Measurements from ENCODE around the gene MEX3D.
A peak's percentile ranks its signal among the peaks of the same experiment; 100 is the strongest.
"Not testable (repeated sequence)": the region's sequence is repeated elsewhere in the genome, so short reads cannot be mapped to it uniquely, and the experiment has no call there.

MEX3D gene

DNA sequence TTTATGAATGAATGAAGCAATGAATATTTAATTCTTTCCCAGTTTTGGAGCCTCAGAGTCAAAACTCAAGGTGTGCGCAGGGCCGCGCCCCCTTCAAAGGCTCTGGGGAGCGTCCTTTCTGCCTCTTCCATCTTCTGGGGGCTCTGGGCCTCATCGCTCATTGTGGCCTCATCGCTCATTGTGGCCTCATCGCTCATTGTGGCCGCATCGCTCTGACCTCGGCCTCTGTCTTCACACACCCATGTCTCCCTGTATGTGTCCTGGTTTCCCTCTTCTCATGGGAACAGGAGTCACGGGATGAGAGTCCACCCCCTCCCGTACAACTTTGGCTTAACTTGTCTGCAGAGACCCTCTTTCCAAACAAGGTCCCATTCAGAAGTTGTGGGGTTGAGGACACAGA is 3.2 kb upstream of the MEX3D start:
- DNase-seq (ENCODE audit: low read depth), result no peak

DNA sequence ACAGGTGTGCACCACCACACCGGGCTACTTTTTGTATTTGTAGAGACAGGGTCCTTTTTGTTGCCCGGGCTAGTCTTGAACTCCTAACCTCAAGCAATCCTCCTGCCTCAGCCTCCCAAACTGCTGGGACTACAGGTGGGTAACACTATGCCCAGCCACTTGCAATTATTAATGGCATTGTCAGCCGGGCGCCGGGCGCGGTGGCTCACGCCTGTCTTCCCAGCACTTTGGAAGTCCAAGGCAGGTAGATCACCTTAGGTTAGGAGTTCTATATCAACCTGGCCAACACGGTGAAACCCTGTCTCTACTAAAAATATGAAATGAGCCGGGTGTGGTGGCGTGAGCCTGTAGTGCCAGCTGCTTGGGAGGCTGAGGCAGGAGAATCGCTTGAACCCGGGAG is 2.7 kb upstream of the MEX3D start:
- DNase-seq (ENCODE audit: low read depth), result no peak

DNA sequence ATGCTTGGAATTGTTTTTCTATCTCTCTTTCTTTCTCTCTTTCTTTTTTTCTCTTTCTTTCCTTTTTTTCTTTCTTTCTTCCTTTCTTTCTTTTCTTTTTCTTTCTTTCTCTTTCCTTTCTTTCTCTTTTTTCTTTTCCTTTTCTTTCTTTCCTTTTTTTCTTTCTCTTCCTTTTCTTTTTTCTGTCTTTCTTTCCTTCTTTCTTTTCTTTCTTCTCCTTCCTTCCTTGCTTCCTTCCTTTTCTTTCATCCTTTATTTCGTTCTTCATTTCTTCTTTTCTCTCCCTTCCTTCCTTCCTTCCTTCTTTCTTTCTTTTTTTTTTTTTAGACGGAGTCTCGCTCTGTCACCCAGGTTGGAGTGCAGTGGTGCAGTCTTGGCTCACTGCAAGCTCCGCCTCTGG is 1.9 kb upstream of the MEX3D start:
- no peak for DNase-seq (ENCODE audit: low read depth)

DNA sequence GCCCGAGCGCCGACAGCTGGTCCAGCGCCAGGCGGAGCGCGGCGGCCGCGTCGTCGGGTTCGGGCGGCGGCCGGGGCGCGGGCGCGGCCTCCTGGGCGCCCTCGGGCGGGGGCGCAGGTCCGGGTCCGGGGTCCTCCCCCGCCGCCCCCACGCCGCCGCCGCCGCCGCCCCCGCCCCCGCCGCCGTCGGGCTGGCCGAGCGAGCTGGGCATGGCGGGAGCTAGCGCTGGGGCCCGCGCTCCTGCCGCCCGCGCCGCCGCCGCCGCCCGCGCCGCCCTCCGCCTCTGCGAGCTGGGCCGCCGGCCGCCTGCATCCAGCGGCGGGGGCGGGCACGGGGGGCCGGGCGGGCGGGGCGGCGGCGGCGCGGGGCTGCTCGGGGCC is 287 bp downstream of the MEX3D start:
- DNase-seq (ENCODE audit: low read depth), result no peak

DNA sequence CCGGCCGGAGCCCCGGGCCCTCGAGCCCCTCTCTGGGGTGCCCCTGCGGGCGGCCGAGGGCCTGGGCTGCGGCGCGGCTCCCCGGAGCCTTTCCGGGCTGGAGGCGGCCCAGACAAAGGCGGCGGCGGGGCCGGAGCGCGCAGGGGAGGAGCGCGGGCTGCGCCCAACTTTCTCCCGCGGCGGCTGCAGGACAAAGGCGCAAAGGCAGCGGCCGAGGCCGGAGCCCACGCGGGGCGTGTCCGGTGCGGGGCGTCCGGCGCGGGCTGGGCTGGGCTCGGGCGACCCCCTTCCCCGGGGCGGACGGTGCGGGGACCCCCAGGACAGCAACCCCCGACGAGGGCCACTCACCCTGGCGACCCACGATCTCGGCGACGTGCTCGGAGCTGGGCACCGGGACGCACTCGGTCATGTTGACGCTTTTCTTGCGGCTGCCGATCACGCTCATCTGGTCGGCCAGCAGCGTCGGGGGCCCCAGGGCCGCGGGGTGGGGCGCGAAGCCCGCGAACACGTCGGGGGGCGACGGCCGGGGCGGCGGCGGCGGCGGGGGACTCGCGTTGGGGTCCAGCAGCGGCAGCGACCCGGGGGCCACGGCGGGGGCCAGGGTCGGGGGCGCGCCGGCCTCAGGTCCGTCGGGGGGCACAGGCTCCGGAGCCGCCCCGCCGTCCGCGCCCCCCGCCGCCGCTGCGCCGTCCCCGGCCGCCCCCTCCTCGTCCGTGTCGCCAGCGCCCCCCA is 843 bp downstream of the MEX3D start:
- DNase-seq (ENCODE audit: low read depth), result no peak

DNA sequence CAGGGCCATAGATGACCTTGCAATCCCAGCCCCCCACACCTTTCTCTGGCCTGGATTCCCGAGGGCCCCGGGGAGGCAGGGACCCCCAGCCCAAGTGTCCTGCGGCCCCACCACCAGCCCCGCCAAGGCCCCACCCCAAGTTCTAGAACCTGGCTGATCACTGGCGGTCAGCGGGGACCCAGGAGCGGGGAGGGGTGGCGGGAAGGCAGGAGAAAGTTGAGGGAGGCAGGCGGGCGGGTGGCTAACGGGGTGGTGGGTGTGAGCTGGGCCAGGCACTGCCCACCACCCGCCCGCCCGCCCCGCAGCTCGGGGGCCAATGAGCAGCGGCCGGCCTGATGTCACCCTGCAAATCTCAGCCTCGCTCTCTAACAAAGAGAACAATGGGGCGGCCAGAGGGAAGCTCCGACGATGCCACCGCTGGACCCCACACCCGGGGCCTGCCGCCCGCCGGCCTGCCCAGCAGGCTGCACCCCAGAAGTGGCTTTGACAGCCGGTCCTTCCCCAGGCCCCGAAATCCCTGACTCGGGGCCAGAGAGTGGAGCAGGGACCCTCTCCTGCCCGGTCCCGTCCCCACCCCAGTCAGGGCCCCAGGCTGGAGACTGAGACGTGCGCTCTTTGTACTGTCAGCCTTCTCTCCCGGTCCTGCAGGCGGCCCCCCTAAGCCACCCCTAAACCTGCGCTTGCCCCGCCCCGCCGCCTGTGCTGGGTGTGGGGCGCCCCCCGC is 1.6 kb downstream of the MEX3D start:
- DNase-seq (ENCODE audit: low read depth), result peak; percentile 85

DNA sequence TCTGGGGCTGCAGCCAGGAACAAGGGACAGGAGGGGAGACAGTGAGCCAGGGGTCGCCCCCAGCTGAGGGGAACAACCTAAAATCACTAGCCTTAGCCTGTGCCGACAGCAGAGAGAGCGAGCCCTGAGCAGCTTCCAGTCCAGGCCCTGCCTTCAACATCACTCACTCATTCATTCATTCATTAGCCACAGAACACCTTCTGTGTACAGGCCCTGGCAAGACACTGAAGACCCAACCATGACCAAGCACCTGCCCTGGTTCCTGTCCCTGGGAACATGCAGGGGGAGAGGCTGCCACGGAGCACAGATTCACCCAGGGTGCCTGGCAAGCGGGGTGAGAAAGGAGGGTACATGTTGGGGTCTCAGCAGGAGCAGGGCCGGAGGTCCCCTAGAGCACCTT is 4.9 kb downstream of the MEX3D start:
- no peak for DNase-seq (ENCODE audit: low read depth)

DNA sequence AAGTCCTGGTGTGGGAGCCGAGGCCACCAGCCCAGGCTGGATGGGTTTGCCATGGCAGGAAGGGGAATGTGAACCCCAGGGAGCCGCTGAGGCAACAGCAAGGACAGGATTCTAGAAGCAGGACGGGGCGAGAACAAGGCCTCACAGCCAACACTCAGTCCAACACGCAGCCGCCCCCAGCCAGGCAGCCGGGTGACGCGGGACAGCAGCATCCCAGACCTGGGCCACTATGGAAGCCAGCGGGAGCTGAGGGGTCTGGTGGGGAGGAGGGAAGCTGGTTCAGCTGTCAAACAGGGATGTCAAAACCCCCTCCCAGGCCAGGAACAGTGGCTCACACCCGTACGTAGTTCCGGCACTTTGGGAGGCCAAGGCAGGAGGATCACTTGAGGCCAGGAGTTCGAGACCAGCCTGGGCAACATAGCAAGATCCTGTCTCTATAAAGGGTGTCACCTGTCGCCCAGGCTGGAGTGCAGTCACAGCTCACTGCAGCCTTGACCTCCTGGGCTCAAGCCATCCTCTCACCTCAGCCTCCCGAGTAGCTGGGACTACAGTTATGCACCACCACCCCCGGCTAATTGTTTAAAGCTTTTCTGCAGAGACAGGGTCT is 6.8 kb downstream of the MEX3D start:
- DNase-seq (ENCODE audit: low read depth), result no peak

DNA sequence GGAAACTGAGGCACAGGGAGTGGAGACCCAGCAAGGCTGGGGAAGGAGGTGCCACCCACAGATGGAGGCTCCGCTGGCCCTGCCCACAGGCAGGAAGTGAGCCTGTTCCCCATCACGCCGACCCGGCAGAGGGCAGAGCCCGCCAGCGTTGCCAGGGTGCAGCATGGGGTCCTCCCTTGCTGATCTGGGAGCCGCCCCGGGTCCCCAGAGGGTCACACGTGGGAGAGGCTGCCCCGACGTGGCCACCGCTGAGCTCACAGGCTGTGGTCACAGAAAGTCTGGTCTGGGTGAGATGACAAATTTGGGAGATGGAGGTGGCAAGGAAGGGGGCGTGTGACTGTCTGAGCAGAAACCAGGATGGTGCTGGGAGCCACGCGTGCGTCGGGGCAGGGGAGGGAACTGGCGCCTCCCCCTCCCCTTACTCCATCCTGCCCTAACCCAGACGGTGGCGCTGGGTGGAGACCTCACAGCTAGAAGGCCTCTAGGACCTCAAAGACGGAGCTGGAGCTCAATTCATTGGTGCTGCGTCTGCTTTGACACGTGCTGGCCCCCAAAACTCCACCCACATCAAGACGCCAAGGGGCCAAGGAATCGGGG is 7.7 kb downstream of the MEX3D start:
- no peak for DNase-seq (ENCODE audit: low read depth)

DNA sequence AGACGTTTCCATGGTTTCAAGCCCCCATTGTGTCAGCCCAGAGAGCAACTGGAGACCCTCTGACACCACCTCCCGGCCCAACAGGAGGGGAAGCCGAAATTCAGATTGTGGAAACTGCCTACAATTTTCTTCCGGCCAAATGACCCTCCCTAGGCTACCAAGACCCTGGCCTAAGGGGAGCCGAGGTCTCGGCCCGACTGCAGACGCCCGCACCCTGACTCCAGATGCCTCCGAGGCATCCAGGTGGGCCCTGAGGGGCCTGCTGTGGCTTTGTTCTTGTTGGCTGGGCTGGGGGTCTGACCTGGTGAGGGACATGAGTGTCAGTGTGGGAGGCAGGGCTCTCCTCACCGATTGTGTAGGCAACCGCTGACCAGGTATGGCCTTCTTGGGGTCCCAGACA is 9.6 kb downstream of the MEX3D start:
- DNase-seq (ENCODE audit: low read depth), result no peak

DNA sequence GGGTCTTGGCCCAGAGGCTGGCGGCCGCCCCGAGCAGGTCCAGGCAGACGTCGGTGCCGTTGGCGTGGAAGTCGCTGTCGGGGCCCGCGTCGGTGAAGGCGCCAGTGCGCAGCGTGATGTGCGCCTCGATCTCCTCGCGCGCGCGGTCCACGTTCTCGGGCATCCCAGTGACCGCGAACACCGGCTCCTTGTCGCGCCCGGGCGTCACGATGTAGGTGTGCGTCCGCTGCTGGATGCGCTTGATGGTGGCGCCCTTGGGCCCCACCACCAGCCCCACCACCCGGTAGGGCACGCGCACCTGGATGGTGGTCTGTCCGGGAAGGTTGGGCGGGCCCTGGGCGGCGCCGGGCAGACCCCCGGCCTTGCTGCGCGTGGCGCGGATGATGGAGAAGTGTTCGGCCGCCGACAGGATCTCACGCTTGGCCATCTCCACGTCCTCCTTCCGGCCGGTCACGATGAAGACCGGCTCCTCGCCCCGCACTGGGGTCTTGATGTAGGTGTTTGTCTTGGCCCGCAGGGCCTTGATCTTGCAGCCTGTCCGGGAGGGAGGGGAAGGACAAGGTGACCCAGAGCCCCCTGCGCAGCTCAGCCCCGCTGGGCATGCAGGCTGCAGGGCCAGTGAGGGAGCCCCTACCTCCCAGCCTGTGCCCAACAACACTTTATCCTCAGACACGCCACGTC is 11.6 kb downstream of the MEX3D start:
- no peak for DNase-seq (ENCODE audit: low read depth)

DNA sequence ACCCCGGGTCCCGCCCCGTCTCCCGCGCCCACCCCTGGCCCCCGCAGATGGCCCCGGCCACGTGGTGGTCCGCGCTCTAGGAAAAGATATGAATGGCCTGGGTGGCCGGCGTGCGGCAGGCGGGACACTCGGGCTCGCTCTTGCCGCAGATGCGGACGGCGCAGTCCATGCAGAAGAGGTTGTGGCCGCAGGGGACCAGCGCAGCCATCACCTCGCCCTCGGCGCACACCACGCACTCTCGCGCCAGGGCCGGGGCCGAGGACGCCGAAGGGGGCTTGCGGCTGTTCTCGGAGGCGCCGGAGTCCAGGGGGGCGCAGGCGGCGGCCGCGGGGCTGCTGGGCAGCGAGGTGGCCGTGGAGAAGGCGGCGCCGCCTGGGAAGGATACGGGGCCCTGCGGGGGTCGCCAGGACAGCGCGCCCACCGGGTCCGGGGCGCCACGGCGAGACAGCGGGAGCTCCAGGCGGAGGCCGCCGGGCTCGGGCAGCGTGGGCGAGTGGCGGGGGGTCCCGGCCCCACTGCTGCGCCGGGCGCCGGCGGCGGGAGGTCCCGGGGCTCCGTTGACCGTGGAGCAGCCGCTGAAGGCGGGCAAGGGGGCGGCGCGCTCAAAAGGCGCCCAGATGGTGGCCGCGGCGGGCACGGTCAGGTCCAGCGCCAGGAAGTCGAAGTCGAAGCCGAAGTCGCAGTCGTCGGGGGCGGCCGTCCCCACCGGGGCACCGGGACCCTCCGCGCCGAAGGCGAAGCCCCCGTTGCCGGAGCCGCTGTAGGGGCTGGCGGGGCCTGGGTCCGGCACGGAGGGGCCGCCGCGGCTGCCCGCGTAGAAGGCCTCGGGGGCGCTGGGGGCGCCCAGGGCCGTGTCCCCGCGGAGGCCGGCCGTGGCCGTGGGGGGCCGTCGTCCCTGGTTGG is 12.4 kb downstream of the MEX3D start:
- DNase-seq (ENCODE audit: low read depth), result no peak

DNA sequence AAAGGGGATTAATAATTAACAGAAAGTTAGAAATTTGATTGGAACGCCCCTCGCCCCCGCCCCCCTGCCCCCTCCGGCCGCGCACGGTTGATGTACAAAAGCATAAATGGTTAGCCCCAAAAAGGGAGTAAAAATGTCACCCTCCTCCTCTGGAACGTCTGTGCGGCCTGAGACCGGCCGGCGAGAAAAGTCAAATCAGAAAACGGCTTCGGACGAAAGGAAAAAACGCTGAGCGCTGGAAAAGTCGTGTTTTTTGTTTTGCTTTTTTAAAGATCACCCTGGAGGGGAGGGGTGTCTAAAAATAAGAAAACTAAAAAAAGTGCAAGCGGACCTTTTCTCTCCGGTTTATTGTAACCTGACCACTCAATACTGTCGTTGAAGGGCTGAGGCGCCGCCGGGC is 13.2 kb downstream of the MEX3D start:
- no peak for DNase-seq (ENCODE audit: low read depth)

DNA sequence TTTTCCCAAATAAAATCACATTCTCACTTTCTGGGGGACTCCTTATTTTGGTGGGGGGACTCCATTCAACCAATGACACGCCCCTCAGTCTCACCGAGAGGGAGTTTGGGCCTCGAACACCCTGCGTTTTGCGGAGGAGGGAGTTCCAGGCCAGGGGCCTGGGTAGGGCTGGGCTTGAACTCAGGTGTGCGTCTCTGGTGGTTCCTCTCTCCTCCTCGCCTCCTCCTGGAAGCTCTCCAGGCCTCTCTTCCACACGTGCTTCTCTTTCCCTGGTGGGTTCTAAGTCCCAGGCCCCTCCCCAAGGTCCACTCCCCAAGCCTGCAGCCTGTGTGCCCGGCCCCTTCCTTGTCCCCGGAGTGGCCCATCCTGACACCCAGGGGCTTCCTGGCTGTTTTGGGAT is 14.7 kb downstream of the MEX3D start:
- no peak for DNase-seq (ENCODE audit: low read depth)

DNA sequence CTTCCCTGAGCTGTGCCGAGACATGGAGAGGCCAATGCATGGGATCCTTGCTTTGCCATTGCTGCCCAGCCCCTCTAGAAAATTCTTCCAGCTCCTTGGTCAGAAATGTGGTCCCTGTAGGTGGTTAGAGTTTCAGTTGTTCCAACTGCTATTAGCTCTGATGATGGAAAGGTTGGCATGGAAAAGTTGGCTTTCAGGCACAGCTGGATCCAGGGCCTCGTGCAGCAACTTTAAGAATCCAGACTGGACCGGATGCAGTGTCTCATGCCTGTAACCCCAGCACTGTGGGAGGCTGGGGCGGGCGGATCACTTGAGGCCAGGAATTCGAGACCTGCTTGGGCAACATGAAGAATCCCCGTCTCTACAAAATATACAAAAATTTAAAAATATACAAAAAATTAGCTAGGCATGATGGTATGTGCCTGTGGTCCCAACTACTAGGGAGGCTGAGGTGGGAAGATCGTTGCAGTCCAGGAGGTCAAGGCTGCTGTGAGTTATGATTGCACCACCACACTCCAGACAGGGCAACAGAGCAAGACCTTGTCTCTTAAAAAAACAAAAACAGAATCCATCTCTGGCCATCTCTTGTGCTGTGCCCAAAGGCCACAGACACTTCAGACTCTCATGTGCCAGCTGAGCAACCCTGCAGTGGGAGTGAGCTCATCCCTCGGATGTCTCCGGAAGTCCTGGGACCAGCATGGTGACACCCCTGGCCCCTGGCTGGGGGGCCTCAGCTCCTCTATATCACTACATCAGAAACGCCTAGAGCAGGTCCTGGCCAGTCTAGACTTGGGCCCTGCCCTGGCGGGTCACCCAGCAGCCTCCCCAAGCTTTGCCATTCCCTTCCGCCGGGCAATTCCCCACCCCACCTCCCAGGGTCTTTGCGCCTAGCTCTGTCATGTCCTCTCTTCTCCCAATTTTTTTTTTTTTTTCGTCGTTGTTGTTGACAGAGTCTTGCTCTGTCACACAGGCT is 16.8 kb downstream of the MEX3D start:
- DNase-seq (ENCODE audit: low read depth), result no peak

DNA sequence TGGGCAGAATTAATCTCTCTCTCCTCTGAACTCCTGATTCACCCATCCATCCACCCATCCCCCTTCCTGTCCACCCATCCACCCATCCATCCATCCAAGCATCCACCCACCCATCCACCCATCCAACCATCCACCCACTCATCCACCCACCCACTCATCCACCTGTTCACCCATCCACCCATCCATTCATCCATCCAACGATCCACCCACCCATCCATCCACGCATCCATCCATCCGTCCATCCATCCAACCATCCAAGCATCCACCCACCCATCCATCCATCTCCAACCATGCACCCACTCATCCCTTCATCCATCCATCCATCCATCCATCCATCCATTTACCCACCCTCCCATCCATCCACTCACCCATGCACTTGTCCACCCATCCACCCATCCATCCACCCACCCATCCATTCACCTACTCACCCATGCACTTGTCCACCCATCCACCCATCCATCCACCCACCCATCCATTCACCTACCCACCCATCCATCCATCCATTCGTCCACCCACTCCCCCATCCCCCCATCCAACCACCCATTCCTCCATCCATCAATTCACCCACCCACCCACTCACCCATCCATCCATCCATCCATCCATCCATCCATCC is 18.7 kb downstream of the MEX3D start:
- DNase-seq (ENCODE audit: low read depth), result no peak

DNA sequence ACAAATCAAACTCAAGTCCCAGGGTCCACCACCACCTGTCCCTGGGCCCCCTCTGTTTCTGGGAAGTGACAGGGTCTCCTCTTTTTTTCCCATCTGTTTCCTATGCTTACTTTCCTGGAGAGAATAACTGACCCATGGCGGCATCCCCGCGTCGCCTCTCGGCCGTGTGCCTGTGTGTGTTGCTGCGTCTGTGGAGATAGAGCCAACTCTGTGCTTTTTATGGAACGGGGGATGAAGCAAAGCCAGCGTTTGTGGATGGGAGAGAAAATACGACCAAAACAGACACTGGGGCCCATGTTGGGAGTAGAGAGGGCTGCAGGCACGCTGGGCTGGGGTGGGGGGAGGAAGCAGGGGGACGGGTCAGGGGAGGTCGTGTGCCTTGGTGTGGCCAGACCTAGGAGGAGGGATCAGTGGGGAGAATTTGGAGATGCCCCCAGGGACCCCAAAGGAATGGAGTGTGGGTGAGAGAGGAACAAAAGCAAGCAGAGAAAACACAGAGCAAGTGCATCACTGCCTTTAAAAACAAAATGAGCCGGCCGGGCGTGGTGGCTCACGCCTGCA is 27.7 kb downstream of the MEX3D start:
- DNase-seq (ENCODE audit: low read depth), result no peak

DNA sequence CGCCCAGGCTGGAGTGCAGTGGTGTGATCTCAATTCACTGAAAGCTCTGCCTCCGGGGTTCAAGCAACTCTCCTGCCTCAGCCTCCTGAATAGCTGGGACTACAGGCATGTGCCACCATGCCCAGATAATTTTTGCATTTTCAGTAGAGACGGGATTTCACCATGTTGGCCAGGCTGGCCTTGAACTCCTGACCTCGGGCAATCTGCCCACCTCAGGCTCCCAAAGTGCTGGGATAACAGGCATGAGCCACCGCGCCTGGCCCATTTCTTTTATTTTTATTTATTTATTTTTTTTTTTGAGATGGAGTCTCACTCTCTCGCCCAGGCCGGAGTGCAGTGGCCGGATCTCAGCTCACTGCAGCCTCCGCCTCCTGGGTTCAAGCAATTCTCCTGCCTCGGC is 28.4 kb downstream of the MEX3D start:
- not testable (repeated sequence) for DNase-seq (ENCODE audit: low read depth)

DNA sequence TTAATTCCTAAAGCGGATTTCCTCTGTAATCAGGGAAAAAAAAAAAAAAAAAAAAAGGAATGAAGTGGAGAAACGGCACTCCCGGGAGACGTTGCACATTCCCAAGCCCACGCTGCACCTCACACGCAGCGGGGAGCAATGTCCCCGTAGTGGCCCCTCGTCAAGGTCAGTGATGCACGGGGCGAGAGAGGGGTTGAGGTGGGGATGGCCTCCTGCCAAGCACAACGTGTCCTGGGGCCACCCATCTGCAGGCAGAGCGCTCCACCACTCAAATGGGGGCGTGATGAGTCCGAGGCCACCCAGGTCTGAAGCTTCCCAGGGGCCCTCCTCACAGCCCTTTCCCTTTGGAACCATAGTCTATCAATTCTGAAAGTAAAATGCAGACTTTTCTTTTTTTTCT is 29.1 kb downstream of the MEX3D start:
- no peak for DNase-seq (ENCODE audit: low read depth)

Measured in iris pigment epithelial cell (primary cell).